HCT116 (cell line): Measurements from ENCODE around the gene CBX7. TPM values are rescaled to one million over a fixed set of nuclear protein-coding genes. Genes with fewer than 3 reads are reported as not detected.

ENCODE experiments used
- ATAC-seq: fragments of 200-7000 bp; cut with Tn5 transposase; 2 replicates; pipeline ENCODE4 v1.9.1; 2020; ENCODE audit warnings: mild to moderate bottlenecking, moderate library complexity
- BruUV-seq: library from RNA; stranded (reverse); fragments of 400-500 nt; replicated peaks from 2 replicates; lab custom pipeline; 2021; lab: Mats Ljungman, UMichigan
- CTCF ChIA-PET: fragments of 300-600 bp; sonication (Branson Sonifier 250); formaldehyde crosslinking; loops from one replicate; lab custom pipeline; 2021; ENCODE audit warnings: antibody characterized with exemption; lab: Charles Lee
- POLR2A ChIA-PET: fragments of 300-600, 350-600 bp; sonication (Branson Sonifier 250); formaldehyde crosslinking; loops from one replicate; lab custom pipeline; 2021; ENCODE audit warnings: antibody characterized with exemption; lab: Charles Lee
- RAD21 ChIA-PET, 2 experiments: fragments of 300-600 bp; sonication (Branson Sonifier 250); formaldehyde crosslinking; loops; one replicate each; lab custom pipeline; 2023; ENCODE audit warnings: low total read pairs in 2 of 2; ENCODE audit not compliant: uncharacterized antibody in 2 of 2, unreplicated experiment in 2 of 2, low non-redundant PET in 1 of 2; lab: Charles Lee
- DNase-seq: peaks from one replicate; pipeline ENCODE4 v3.0.0-alpha.2; 2010; ENCODE audit warnings: low read depth, low spot score
- H2AFZ ChIP-seq: fragments of 200-600 bp; shearing (Covaris generic), sonication (generic); 2 replicates; pipeline ENCODE4 v1.6.1; 2017; ENCODE audit warnings: low read depth, mixed run types, mixed read lengths, antibody characterized with exemption, low read length; ENCODE audit not compliant: poor library complexity, severe bottlenecking
- H3K27ac ChIP-seq: 2 replicates; pipeline ENCODE4 v1.5.1; 2012; ENCODE audit warnings: low read depth, low read length
- H3K27me3 ChIP-seq: fragments of 200-600 bp; sonication (generic); 2 replicates; pipeline ENCODE4 v1.6.1; 2016; ENCODE audit warnings: mixed run types, low read length, mixed read lengths; ENCODE audit not compliant: insufficient read depth
- H3K36me3 ChIP-seq, 2 experiments: fragments of 200-500 bp in 1 of 2; fragments of 200-600 bp in 1 of 2; sonication (Bioruptor generic) in 1 of 2; sonication (generic) in 1 of 2; 2 replicates each; pipeline versions ENCODE4 v1.5.1 to v1.6.1; 2014 to 2016; ENCODE audit warnings: low read length in 2 of 2, inconsistent platforms in 1 of 2, mixed read lengths in 1 of 2, mixed run types in 1 of 2; ENCODE audit not compliant: insufficient read depth in 2 of 2, control insufficient read depth in 1 of 2
- H3K4me1 ChIP-seq, 2 experiments: fragments of 200-600 bp in 1 of 2; sonication (generic) in 1 of 2; 2 replicates each; pipeline versions ENCODE4 v1.5.1 to v1.6.1; 2012 to 2017; ENCODE audit warnings: low read length in 2 of 2, inconsistent platforms in 1 of 2, mild to moderate bottlenecking in 1 of 2, mixed read lengths in 1 of 2, mixed run types in 1 of 2, moderate library complexity in 1 of 2; ENCODE audit not compliant: insufficient read depth in 2 of 2, control insufficient read depth in 1 of 2
- H3K4me2 ChIP-seq: fragments of 200-600 bp; sonication (generic); 2 replicates; pipeline ENCODE4 v1.6.1; 2017; ENCODE audit warnings: mixed run types, low read length, mixed read lengths
- H3K4me3 ChIP-seq, 2 experiments: fragments of 200-600 bp in 1 of 2; sonication (generic) in 1 of 2; replicated peaks in 1 of 2; 2 replicates each; pipeline ENCODE4 v1.5.1; 2011 to 2016; ENCODE audit warnings: low read length in 2 of 2, control low read depth in 1 of 2, low read depth in 1 of 2, mild to moderate bottlenecking in 1 of 2, mixed read lengths in 1 of 2, mixed run types in 1 of 2
- H3K79me2 ChIP-seq: fragments of 200-600 bp; sonication (generic); 2 replicates; pipeline ENCODE4 v1.6.1; 2017; ENCODE audit warnings: mild to moderate bottlenecking, mixed run types, low read length, moderate library complexity, mixed read lengths; ENCODE audit not compliant: insufficient read depth
- H3K9ac ChIP-seq: fragments of 200-600 bp; sonication (generic); 2 replicates; pipeline ENCODE4 v1.6.1; 2016; ENCODE audit warnings: low read length, mixed read lengths
- H3K9me2 ChIP-seq: fragments of 200-600 bp; sonication (generic), shearing (Covaris generic); 2 replicates; pipeline ENCODE4 v1.6.1; 2017; ENCODE audit warnings: mixed run types, mild to moderate bottlenecking, moderate library complexity; ENCODE audit not compliant: insufficient read depth
- H3K9me3 ChIP-seq, 2 experiments: fragments of 200-500 bp in 1 of 2; fragments of 200-600 bp in 1 of 2; sonication (Bioruptor generic) in 1 of 2; sonication (generic) in 1 of 2; 2 replicates each; pipeline ENCODE4 v1.6.1; 2014 to 2017; ENCODE audit warnings: low read length in 2 of 2, mixed read lengths in 2 of 2, inconsistent platforms in 1 of 2, low read depth in 1 of 2, mild to moderate bottlenecking in 1 of 2, mixed run types in 1 of 2, moderate library complexity in 1 of 2; ENCODE audit not compliant: control insufficient read depth in 1 of 2, insufficient read depth in 1 of 2
- H4K20me1 ChIP-seq: fragments of 200-600 bp; sonication (generic), shearing (Covaris generic); 2 replicates; pipeline ENCODE4 v1.6.1; 2017; ENCODE audit warnings: mixed run types, mild to moderate bottlenecking, moderate library complexity; ENCODE audit not compliant: insufficient read depth
- CEBPB ChIP-seq: IDR thresholded peaks from 2 replicates; pipeline ENCODE4 v1.6.1; 2012; ENCODE audit warnings: low read depth
- EGR1 ChIP-seq: IDR thresholded peaks from 2 replicates; pipeline ENCODE4 v1.6.1; 2012; ENCODE audit warnings: low read depth
- EZH2phosphoT487 ChIP-seq: fragments of 200-600 bp; IDR thresholded peaks from 2 replicates; pipeline ENCODE4 v1.6.1; 2018; ENCODE audit warnings: antibody characterized with exemption, borderline replicate concordance
- FOSL1 ChIP-seq: IDR thresholded peaks from 2 replicates; pipeline ENCODE4 v1.6.1; 2012; ENCODE audit warnings: low read depth
- JUND ChIP-seq: IDR thresholded peaks from 2 replicates; pipeline ENCODE4 v1.6.1; 2012
- POLR2AphosphoS5 ChIP-seq: IDR thresholded peaks from 2 replicates; pipeline ENCODE4 v1.6.1; 2011; ENCODE audit warnings: mild to moderate bottlenecking, low read depth, low read length, moderate library complexity
- SRF ChIP-seq: IDR thresholded peaks from 2 replicates; pipeline ENCODE4 v1.6.1; 2012; ENCODE audit warnings: low read depth
- TCF7L2 ChIP-seq: IDR thresholded peaks from 2 replicates; pipeline ENCODE4 v1.7.0; 2011; ENCODE audit warnings: borderline replicate concordance, inconsistent platforms; ENCODE audit not compliant: insufficient read depth, insufficient read length; ENCODE audit errors: extremely low read depth
- YY1 ChIP-seq: IDR thresholded peaks from 2 replicates; pipeline ENCODE4 v1.6.1; 2011; ENCODE audit warnings: low read length, low read depth, moderate library complexity, mild to moderate bottlenecking; ENCODE audit not compliant: insufficient replicate concordance; ENCODE audit errors: extremely low read depth
- ZFX ChIP-seq: fragments of 450-650 bp; IDR thresholded peaks from 2 replicates; pipeline ENCODE4 v1.6.1; 2017
- intact Hi-C: fragments of 100-400 bp; cut with micrococcal nuclease; formaldehyde crosslinking; loops from 2 replicates; pipeline ENCODE4 v1.10.0; 2022
- total RNA-seq: library from RNA; stranded (reverse); gene quantifications from one replicate; pipeline ENCODE4 v1.2.1, GENCODE V29; 2021; ENCODE audit not compliant: unreplicated experiment
- TF ChIP-seq, protein P1 (sequence below), 3 experiments: fragments of 200-600 bp in 1 of 3; sonication (generic) in 1 of 3; IDR thresholded peaks in 2 of 3; conservative IDR thresholded peaks in 1 of 3; 2 replicates each; pipeline ENCODE4 v1.5.1; 2012 to 2017; ENCODE audit warnings: low read depth in 2 of 3, low read length in 2 of 3, antibody characterized with exemption in 1 of 3, borderline replicate concordance in 1 of 3, control low read depth in 1 of 3, mild to moderate bottlenecking in 1 of 3, mixed read lengths in 1 of 3, mixed run types in 1 of 3, moderate library complexity in 1 of 3; ENCODE audit not compliant: insufficient read depth in 1 of 3
- TF ChIP-seq, protein P2 (sequence below): IDR thresholded peaks from 2 replicates; pipeline ENCODE4 v1.6.1; 2012; ENCODE audit warnings: low read depth
- TF ChIP-seq, protein P3 (sequence below): IDR thresholded peaks from 2 replicates; pipeline ENCODE4 v1.6.1; 2012

The CBX7 gene
- total RNA-seq, 1 experiment from 2014 or later = 20.1 TPM

DNA sequence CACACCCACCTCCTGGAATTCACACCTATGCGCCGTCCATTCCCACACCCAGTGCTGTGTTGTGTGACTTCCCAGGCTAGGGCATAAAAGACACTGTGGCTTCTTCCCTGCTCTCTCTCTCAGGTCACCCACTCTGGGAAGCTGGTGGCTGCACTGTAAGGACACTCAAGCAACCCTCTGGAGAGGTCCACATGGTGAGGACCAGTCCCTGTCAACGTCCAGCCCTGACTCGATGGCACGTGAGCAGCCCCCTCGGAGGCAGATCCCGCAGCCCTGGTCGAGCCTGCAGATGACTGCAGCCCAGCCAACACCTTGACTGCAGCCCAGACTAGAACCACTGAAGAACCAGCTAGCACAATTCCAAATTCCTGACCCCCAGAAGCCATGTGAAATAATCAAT is 16.2 kb downstream of the CBX7 start:
- POLR2A ChIA-PET = interaction anchor here (1.9 kb wide), 1 partner anchor 175 kb away, joined by 5 read pairs; no protein-coding TSS in a partner anchor
- CTCF ChIA-PET = interaction anchor here (1.0 to 2.3 kb wide), 4 partner anchors 15 to 393 kb away, joined by 3 to 19 read pairs (median 8); no protein-coding TSS in a partner anchor
- no peaks in the 10 kb centered on the region; a peak in 1 of 4 replicates for H3K4me1 ChIP-seq
- intact Hi-C loops = no loop called here
- H3K79me2 ChIP-seq = no peaks in the 10 kb centered on the region
- no peak overlapping the region for H3K9ac ChIP-seq
- no peak for TF ChIP-seq JUND
- no peak for TF ChIP-seq FOSL1
- no peak for TF ChIP-seq EGR1
- no peak for TF ChIP-seq EZH2phosphoT487
- TF ChIP-seq, protein P1, sequence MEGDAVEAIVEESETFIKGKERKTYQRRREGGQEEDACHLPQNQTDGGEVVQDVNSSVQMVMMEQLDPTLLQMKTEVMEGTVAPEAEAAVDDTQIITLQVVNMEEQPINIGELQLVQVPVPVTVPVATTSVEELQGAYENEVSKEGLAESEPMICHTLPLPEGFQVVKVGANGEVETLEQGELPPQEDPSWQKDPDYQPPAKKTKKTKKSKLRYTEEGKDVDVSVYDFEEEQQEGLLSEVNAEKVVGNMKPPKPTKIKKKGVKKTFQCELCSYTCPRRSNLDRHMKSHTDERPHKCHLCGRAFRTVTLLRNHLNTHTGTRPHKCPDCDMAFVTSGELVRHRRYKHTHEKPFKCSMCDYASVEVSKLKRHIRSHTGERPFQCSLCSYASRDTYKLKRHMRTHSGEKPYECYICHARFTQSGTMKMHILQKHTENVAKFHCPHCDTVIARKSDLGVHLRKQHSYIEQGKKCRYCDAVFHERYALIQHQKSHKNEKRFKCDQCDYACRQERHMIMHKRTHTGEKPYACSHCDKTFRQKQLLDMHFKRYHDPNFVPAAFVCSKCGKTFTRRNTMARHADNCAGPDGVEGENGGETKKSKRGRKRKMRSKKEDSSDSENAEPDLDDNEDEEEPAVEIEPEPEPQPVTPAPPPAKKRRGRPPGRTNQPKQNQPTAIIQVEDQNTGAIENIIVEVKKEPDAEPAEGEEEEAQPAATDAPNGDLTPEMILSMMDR (IDR thresholded peaks at IDR 0.05 in 2 of 3, conservative IDR thresholded peaks at IDR 0.05 in 1 of 3; ENCODE audit: borderline replicate concordance in 1 of 3, insufficient read depth in 1 of 3, low read depth in 2 of 3, low read length in 2 of 3) = no peak
- TF ChIP-seq TCF7L2 = no peak
- no peak for TF ChIP-seq SRF
- no peak for TF ChIP-seq ZFX
- TF ChIP-seq, protein P2, sequence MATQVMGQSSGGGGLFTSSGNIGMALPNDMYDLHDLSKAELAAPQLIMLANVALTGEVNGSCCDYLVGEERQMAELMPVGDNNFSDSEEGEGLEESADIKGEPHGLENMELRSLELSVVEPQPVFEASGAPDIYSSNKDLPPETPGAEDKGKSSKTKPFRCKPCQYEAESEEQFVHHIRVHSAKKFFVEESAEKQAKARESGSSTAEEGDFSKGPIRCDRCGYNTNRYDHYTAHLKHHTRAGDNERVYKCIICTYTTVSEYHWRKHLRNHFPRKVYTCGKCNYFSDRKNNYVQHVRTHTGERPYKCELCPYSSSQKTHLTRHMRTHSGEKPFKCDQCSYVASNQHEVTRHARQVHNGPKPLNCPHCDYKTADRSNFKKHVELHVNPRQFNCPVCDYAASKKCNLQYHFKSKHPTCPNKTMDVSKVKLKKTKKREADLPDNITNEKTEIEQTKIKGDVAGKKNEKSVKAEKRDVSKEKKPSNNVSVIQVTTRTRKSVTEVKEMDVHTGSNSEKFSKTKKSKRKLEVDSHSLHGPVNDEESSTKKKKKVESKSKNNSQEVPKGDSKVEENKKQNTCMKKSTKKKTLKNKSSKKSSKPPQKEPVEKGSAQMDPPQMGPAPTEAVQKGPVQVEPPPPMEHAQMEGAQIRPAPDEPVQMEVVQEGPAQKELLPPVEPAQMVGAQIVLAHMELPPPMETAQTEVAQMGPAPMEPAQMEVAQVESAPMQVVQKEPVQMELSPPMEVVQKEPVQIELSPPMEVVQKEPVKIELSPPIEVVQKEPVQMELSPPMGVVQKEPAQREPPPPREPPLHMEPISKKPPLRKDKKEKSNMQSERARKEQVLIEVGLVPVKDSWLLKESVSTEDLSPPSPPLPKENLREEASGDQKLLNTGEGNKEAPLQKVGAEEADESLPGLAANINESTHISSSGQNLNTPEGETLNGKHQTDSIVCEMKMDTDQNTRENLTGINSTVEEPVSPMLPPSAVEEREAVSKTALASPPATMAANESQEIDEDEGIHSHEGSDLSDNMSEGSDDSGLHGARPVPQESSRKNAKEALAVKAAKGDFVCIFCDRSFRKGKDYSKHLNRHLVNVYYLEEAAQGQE = no peak
- TF ChIP-seq YY1 = no peak
- no peak for TF ChIP-seq POLR2AphosphoS5
- TF ChIP-seq CEBPB = no peak
- TF ChIP-seq, protein P3, sequence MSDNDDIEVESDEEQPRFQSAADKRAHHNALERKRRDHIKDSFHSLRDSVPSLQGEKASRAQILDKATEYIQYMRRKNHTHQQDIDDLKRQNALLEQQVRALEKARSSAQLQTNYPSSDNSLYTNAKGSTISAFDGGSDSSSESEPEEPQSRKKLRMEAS = no peak
- no TSS peak for BruUV-seq
- no peak overlapping the region for H3K4me3 ChIP-seq
- DNase-seq (no peak), ATAC-seq (no peak)
- no peak overlapping the region for H3K4me2 ChIP-seq
- RAD21 ChIA-PET = no interaction called here
- no peak overlapping the region for H3K27ac ChIP-seq
- H3K36me3 ChIP-seq = no peaks in the 10 kb centered on the region
- no peaks in the 10 kb centered on the region for H3K9me3 ChIP-seq
- no peaks in the 10 kb centered on the region for H3K27me3 ChIP-seq
- no peaks in the 10 kb centered on the region for H3K9me2 ChIP-seq
- H2AFZ ChIP-seq = no peak overlapping the region
- no peaks in the 10 kb centered on the region for H4K20me1 ChIP-seq
